ENCODE data around the gene OBSCN. TPM values are rescaled to one million over a fixed set of nuclear protein-coding genes. Genes with fewer than 3 reads are reported as not detected.

The OBSCN gene
- total RNA-seq, 1 donor from 2014 or later = 17.5 TPM

- no peak overlapping the region for H3K4me3 ChIP-seq (ENCODE audit: insufficient read depth, low read depth, low read length)
- no peaks in the 10 kb centered on the region for H3K4me1 ChIP-seq (ENCODE audit: insufficient read depth, low read length)
- no peak overlapping the region for H2AFZ ChIP-seq (ENCODE audit: low read depth, low read length)
- no peaks in the 10 kb centered on the region for H3K27me3 ChIP-seq (ENCODE audit: insufficient read depth, low read length)
- FAIRE-seq = no peak
- no peaks in the 10 kb centered on the region for H3K79me2 ChIP-seq (ENCODE audit: insufficient read depth, low read length)
- no peak overlapping the region for H3K27ac Mint-ChIP-seq (ENCODE audit: unreplicated experiment)
- H3K36me3 ChIP-seq (ENCODE audit: insufficient read depth, low read length) = no peaks in the 10 kb centered on the region
- no peak overlapping the region for H3K4me2 ChIP-seq (ENCODE audit: low read length)
- H3K9ac ChIP-seq (ENCODE audit: low read length) = no peak overlapping the region
- peaks cover 17% of the 10 kb centered on the region for H3K9me3 Mint-ChIP-seq (ENCODE audit: unreplicated experiment)
- no peaks in the 10 kb centered on the region for H3K4me1 Mint-ChIP-seq (ENCODE audit: low read depth, unreplicated experiment)
- H3K27me3 Mint-ChIP-seq (ENCODE audit: low read depth, unreplicated experiment) = no peaks in the 10 kb centered on the region
- H3K9me3 ChIP-seq (ENCODE audit: insufficient read depth, low read depth, low read length) = peaks cover 3% of the 10 kb centered on the region
- no peak for TF ChIP-seq EZH2 (IDR thresholded peaks at IDR 0.05; ENCODE audit: insufficient read depth, low read length)
- TF ChIP-seq, protein P1, sequence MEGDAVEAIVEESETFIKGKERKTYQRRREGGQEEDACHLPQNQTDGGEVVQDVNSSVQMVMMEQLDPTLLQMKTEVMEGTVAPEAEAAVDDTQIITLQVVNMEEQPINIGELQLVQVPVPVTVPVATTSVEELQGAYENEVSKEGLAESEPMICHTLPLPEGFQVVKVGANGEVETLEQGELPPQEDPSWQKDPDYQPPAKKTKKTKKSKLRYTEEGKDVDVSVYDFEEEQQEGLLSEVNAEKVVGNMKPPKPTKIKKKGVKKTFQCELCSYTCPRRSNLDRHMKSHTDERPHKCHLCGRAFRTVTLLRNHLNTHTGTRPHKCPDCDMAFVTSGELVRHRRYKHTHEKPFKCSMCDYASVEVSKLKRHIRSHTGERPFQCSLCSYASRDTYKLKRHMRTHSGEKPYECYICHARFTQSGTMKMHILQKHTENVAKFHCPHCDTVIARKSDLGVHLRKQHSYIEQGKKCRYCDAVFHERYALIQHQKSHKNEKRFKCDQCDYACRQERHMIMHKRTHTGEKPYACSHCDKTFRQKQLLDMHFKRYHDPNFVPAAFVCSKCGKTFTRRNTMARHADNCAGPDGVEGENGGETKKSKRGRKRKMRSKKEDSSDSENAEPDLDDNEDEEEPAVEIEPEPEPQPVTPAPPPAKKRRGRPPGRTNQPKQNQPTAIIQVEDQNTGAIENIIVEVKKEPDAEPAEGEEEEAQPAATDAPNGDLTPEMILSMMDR (IDR thresholded peaks at IDR 0.05; ENCODE audit: insufficient read depth, low read depth, low read length) = no peak
- no peaks in the 10 kb centered on the region for H4K20me1 ChIP-seq (ENCODE audit: insufficient read depth, low read length)
- H3K36me3 Mint-ChIP-seq (ENCODE audit: low read depth, unreplicated experiment) = peaks cover 28% of the 10 kb centered on the region
- DNase-seq (ENCODE audit: low read depth) = no peak
- no peak overlapping the region for H3K27ac ChIP-seq (ENCODE audit: low read depth, low read length)
- H3K4me3 Mint-ChIP-seq (ENCODE audit: unreplicated experiment) = no peak overlapping the region
Observed at GRCh38 chr1:228259951-228260350, 52.1 kb downstream of the OBSCN start.

DNA sequence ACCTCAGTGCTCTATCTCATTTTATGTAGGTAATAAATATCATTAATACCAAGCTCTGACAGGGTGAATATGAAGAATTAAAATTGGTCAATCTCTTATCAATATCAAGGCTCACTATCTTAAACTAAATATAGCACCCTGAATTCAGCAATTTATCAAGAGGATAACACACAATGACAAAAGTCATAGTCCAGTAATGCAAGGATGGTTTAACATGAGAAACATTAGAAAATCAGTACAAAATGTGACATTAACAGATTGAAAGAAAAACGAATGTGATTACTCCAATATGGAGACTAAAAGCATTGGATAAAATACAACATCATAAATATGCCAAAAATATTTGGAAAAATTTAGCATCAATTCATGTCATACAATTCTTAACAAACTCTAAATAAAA lies 53.9 kb downstream of the OBSCN start:
- FAIRE-seq = no peak
- Mint-ChIP-seq H3K4me3 (ENCODE audit: unreplicated experiment) (no peak overlapping the region), H3K4me1 (ENCODE audit: low read depth, unreplicated experiment) (no peaks in the 10 kb centered on the region), H3K36me3 (ENCODE audit: low read depth, unreplicated experiment) (peaks cover 17% of the 10 kb centered on the region), H3K9me3 (ENCODE audit: unreplicated experiment) (peaks cover 11% of the 10 kb centered on the region), H3K27me3 (ENCODE audit: low read depth, unreplicated experiment) (no peaks in the 10 kb centered on the region), H3K27ac (ENCODE audit: unreplicated experiment) (no peak overlapping the region)
- no peaks in the 10 kb centered on the region for H3K36me3 ChIP-seq (ENCODE audit: insufficient read depth, low read length)
- H3K79me2 ChIP-seq (ENCODE audit: insufficient read depth, low read length) = no peaks in the 10 kb centered on the region
- H4K20me1 ChIP-seq (ENCODE audit: insufficient read depth, low read length) = no peaks in the 10 kb centered on the region
- H3K4me2 ChIP-seq (ENCODE audit: low read length) = no peak overlapping the region
- peaks cover 3% of the 10 kb centered on the region for H3K9me3 ChIP-seq (ENCODE audit: insufficient read depth, low read depth, low read length)
- no peak overlapping the region for H3K27ac ChIP-seq (ENCODE audit: low read depth, low read length)
- H3K4me3 ChIP-seq (ENCODE audit: insufficient read depth, low read depth, low read length) = no peak overlapping the region
- H3K4me1 ChIP-seq (ENCODE audit: insufficient read depth, low read length) = no peaks in the 10 kb centered on the region
- H2AFZ ChIP-seq (ENCODE audit: low read depth, low read length) = no peak overlapping the region
- H3K9ac ChIP-seq (ENCODE audit: low read length) = no peak overlapping the region
- no peak for DNase-seq (ENCODE audit: low read depth)
- no peak for TF ChIP-seq EZH2 (IDR thresholded peaks at IDR 0.05; ENCODE audit: insufficient read depth, low read length)
- TF ChIP-seq, protein P1 (IDR thresholded peaks at IDR 0.05; ENCODE audit: insufficient read depth, low read depth, low read length) = no peak
- H3K27me3 ChIP-seq (ENCODE audit: insufficient read depth, low read length) = no peaks in the 10 kb centered on the region

GRCh38 chr1:228262475-228262874 lies 54.6 kb downstream of the OBSCN start:
- FAIRE-seq (no peak), DNase-seq (ENCODE audit: low read depth) (no peak)
- TF ChIP-seq EZH2 (IDR thresholded peaks at IDR 0.05; ENCODE audit: insufficient read depth, low read length) = no peak
- TF ChIP-seq, protein P1 (IDR thresholded peaks at IDR 0.05; ENCODE audit: insufficient read depth, low read depth, low read length) = no peak
- Mint-ChIP-seq H3K9me3 (ENCODE audit: unreplicated experiment) (peaks cover 11% of the 10 kb centered on the region), H3K4me3 (ENCODE audit: unreplicated experiment) (no peak overlapping the region), H3K27me3 (ENCODE audit: low read depth, unreplicated experiment) (no peaks in the 10 kb centered on the region), H3K27ac (ENCODE audit: unreplicated experiment) (no peak overlapping the region), H3K36me3 (ENCODE audit: low read depth, unreplicated experiment) (peaks cover 17% of the 10 kb centered on the region), H3K4me1 (ENCODE audit: low read depth, unreplicated experiment) (no peaks in the 10 kb centered on the region)
- H3K36me3 ChIP-seq (ENCODE audit: insufficient read depth, low read length) = no peaks in the 10 kb centered on the region
- H3K4me1 ChIP-seq (ENCODE audit: insufficient read depth, low read length) = no peaks in the 10 kb centered on the region
- no peak overlapping the region for H3K4me2 ChIP-seq (ENCODE audit: low read length)
- no peaks in the 10 kb centered on the region for H3K9me3 ChIP-seq (ENCODE audit: insufficient read depth, low read depth, low read length)
- H3K79me2 ChIP-seq (ENCODE audit: insufficient read depth, low read length) = no peaks in the 10 kb centered on the region
- no peak overlapping the region for H3K4me3 ChIP-seq (ENCODE audit: insufficient read depth, low read depth, low read length)
- H4K20me1 ChIP-seq (ENCODE audit: insufficient read depth, low read length) = no peaks in the 10 kb centered on the region
- no peak overlapping the region for H3K9ac ChIP-seq (ENCODE audit: low read length)
- H3K27me3 ChIP-seq (ENCODE audit: insufficient read depth, low read length) = no peaks in the 10 kb centered on the region
- no peak overlapping the region for H2AFZ ChIP-seq (ENCODE audit: low read depth, low read length)
- no peak overlapping the region for H3K27ac ChIP-seq (ENCODE audit: low read depth, low read length)
